Esophagus squamous epithelium (tissue), 5 donors: ENCODE results near the gene PTPRG. TPM values are rescaled to one million over a fixed set of nuclear protein-coding genes. Genes with fewer than 3 reads are reported as not detected.

Experiments
- DNase-seq: peaks from one replicate; lab custom pipeline; 2025; lab: John Stamatoyannopoulos, UW
- H3K27ac ChIP-seq, 4 donors: fragments of 200-600 bp; sonication (generic); one replicate each; pipeline ENCODE4 v1.5.1; 2016 to 2019; ENCODE audit warnings: mild to moderate bottlenecking in 1 of 4
- H3K27me3 ChIP-seq, 4 donors: fragments of 200-600 bp; sonication (generic); 1 replicate in 3 of 4; 2 replicates in 1 of 4; pipeline versions ENCODE4 v1.5.1 to v1.6.0; 2017 to 2021; ENCODE audit warnings: antibody characterized with exemption in 1 of 4
- H3K36me3 ChIP-seq, 3 donors: fragments of 200-600 bp; sonication (generic); one replicate each; pipeline ENCODE4 v1.5.1; 2016 to 2019
- H3K4me1 ChIP-seq, 3 donors: fragments of 200-600 bp; sonication (generic); one replicate each; pipeline ENCODE4 v1.5.1; 2017 to 2019
- H3K4me3 ChIP-seq, 4 donors: fragments of 200-600 bp; sonication (generic); 1 replicate in 3 of 4; 2 replicates in 1 of 4; pipeline ENCODE4 v1.5.1; 2016 to 2019; ENCODE audit warnings: mild to moderate bottlenecking in 2 of 4, moderate library complexity in 1 of 4
- H3K9me3 ChIP-seq, 3 donors: fragments of 200-600 bp; sonication (generic); one replicate each; pipeline ENCODE4 v1.5.1; 2016 to 2019
- CTCF ChIP-seq, 6 experiments: fragments of 450-650 bp in 4 of 6; fragments of 200-600 bp in 2 of 6; sonication (generic) in 2 of 6; IDR thresholded peaks; one replicate each; pipeline ENCODE4 v1.5.1; 2016 to 2019; ENCODE audit warnings: antibody characterized with exemption in 6 of 6, mild to moderate bottlenecking in 4 of 6, moderate library complexity in 4 of 6
- POLR2A ChIP-seq, 4 donors: fragments of 450-650 bp; IDR thresholded peaks; one replicate each; pipeline ENCODE4 v1.6.1; 2017; ENCODE audit warnings: antibody characterized with exemption in 4 of 4, mild to moderate bottlenecking in 4 of 4, moderate library complexity in 3 of 4
- WGBS, 2 donors: methylation state at CpG; one replicate each; pipeline ENCODE4 v1.1.5; 2018; 5-methylcytosine and 5-hydroxymethylcytosine counted together
- intact Hi-C: fragments of 100-400 bp; cut with DNase I; formaldehyde crosslinking; loops from one replicate; pipeline ENCODE4 v1.15.0; 2022
- total RNA-seq, 4 donors: library from RNA; depleted of rRNA; stranded (reverse); fragments of >200 nt; gene quantifications; one replicate each; pipeline ENCODE4 v1.1.0, GENCODE V29; 2016
- donor health status: DM: yes; HTN: yes; CAD: no.

PTPRG gene
- total RNA-seq, 4 donors from 2014 or later, result 3.7 to 42.2 (median 15.2) TPM

- Histone ChIP-seq H3K27ac (peak overlapping the region in 1 of 4 donors; percentile 26), H3K27me3 (no peaks in the 10 kb centered on the region), H3K9me3 (no peaks in the 10 kb centered on the region), H3K4me3 (no peak overlapping the region), H3K4me1 (peaks cover 0 to 53% (median 19%) of the 10 kb centered on the region in 3 donors), H3K36me3 (no peaks in the 10 kb centered on the region)
- intact Hi-C loops, result no loop called here
- TF ChIP-seq CTCF (IDR thresholded peaks at IDR 0.05) (no peak), POLR2A (IDR thresholded peaks at IDR 0.05) (no peak)
- no peak for DNase-seq
- WGBS, 2 donors, result 73 to 80% methylated on average over 1 of the region's 1 CpG
These were observed 247.6 kb downstream of the PTPRG start for GRCh38 chr3:61808999-61809398.

GRCh38 chr3:61809879-61810278 is 248.5 kb downstream of the PTPRG start:
- Histone ChIP-seq H3K27ac (no peak overlapping the region), H3K36me3 (no peaks in the 10 kb centered on the region), H3K4me3 (no peak overlapping the region), H3K4me1 (peaks cover 0 to 49% (median 18%) of the 10 kb centered on the region in 3 donors), H3K9me3 (no peaks in the 10 kb centered on the region), H3K27me3 (no peaks in the 10 kb centered on the region)
- TF ChIP-seq CTCF (IDR thresholded peaks at IDR 0.05), result no peak
- no peak for TF ChIP-seq POLR2A (IDR thresholded peaks at IDR 0.05)
- 47 to 53% methylated on average over 1 of the region's 1 CpG for WGBS, 2 donors
- DNase-seq, result no peak
- intact Hi-C loops, result no loop called here

- WGBS, 2 donors, result 63 to 100% methylated on average over 1 of the region's 1 CpG
- H3K36me3 ChIP-seq, result no peaks in the 10 kb centered on the region
- peaks cover 0 to 37% (median 14%) of the 10 kb centered on the region in 3 donors for H3K4me1 ChIP-seq
These were observed 249.7 kb downstream of the PTPRG start for GRCh38 chr3:61810953-61811497.

GRCh38 chr3:61811652-61812051 is 250.3 kb downstream of the PTPRG start:
- no peak for TF ChIP-seq POLR2A (IDR thresholded peaks at IDR 0.05)
- no peak for TF ChIP-seq CTCF (IDR thresholded peaks at IDR 0.05)
- Histone ChIP-seq H3K4me1 (peaks cover 0 to 35% (median 14%) of the 10 kb centered on the region in 3 donors), H3K9me3 (no peaks in the 10 kb centered on the region), H3K4me3 (no peak overlapping the region), H3K27ac (no peak overlapping the region), H3K27me3 (no peaks in the 10 kb centered on the region), H3K36me3 (no peaks in the 10 kb centered on the region)
- no peak for DNase-seq
- intact Hi-C loops, result no loop called here
- WGBS, 2 donors, result 66 to 75% methylated on average over 3 of the region's 3 CpGs

More at GRCh38 chr3:61810953-61811497, 249.7 kb downstream of the PTPRG start:
- no peak for DNase-seq
- no peak for TF ChIP-seq POLR2A (IDR thresholded peaks at IDR 0.05)
- TF ChIP-seq CTCF (IDR thresholded peaks at IDR 0.05), result no peak
- no peaks in the 10 kb centered on the region for H3K27me3 ChIP-seq
- no peak overlapping the region for H3K4me3 ChIP-seq
- H3K9me3 ChIP-seq, result no peaks in the 10 kb centered on the region
- no peak overlapping the region for H3K27ac ChIP-seq
- intact Hi-C loops, result no loop called here

DNA sequence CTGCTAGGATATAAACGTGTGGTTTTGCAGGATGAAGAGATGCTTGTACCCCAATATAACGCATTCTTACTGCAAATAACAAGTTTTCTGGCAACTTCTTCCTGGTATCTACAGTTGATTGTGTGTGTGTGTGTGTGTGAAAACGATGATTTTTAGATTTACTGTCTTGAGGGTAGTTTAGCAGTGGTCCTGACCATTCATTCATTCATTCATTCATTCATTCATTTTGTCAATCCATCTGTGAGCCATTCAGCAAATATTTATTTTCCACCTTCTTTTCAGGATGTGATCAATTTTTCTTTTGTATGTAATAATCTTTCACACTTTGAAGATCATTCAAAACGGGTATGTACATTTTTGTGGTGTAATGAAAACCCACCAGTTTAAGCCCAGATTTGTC is 250.7 kb downstream of the PTPRG start:
- no peak overlapping the region for H3K4me3 ChIP-seq
- H3K27ac ChIP-seq, result no peak overlapping the region
- WGBS, 2 donors, result 74 to 77% methylated on average over 4 of the region's 4 CpGs
- DNase-seq, result no peak
- no peaks in the 10 kb centered on the region for H3K9me3 ChIP-seq
- peaks cover 0 to 35% (median 14%) of the 10 kb centered on the region in 3 donors for H3K4me1 ChIP-seq
- intact Hi-C loops, result no loop called here
- H3K27me3 ChIP-seq, result no peaks in the 10 kb centered on the region
- H3K36me3 ChIP-seq, result no peaks in the 10 kb centered on the region
- TF ChIP-seq POLR2A (IDR thresholded peaks at IDR 0.05) (no peak), CTCF (IDR thresholded peaks at IDR 0.05) (no peak)
